IMR-90 (cell line): Measurements from ENCODE around the gene NFE2L2. TPM values are rescaled to one million over a fixed set of nuclear protein-coding genes. Genes with fewer than 3 reads are reported as not detected.

Experiments
- ATAC-seq: fragments of 200-7000 bp; cut with Tn5 transposase; 2 replicates; pipeline ENCODE4 v1.9.1; 2020; ENCODE audit warnings: low read depth, mild to moderate bottlenecking, moderate library complexity
- BruUV-seq: library from RNA; stranded (reverse); fragments of 400-500 nt; replicated peaks from 2 replicates; lab custom pipeline; 2021; lab: Mats Ljungman, UMichigan
- CTCF ChIA-PET: fragments of 300-600 bp; formaldehyde crosslinking; extraction: SDS; loops from one replicate; lab custom pipeline; 2021; ENCODE audit warnings: antibody characterized with exemption; lab: Yijun Ruan, JAX
- POLR2A ChIA-PET: fragments of 300-600 bp; sonication (Branson Sonifier 250); formaldehyde crosslinking; loops from one replicate; lab custom pipeline; 2022; ENCODE audit warnings: antibody characterized with exemption; ENCODE audit not compliant: unreplicated experiment; lab: Charles Lee
- DNase-seq: peaks from one replicate; pipeline ENCODE4 v3.0.0; 2013
- H2AFZ ChIP-seq: replicated peaks from 2 replicates; pipeline ENCODE3; 2013; ENCODE audit warnings: low read length, mild to moderate bottlenecking; ENCODE audit not compliant: poor library complexity
- H2AK5ac ChIP-seq: 2 replicates; pipeline ENCODE4 v1.6.1; 2013; ENCODE audit warnings: low read depth, low read length, inconsistent platforms
- H2AK9ac ChIP-seq: replicated peaks from 2 replicates; pipeline ENCODE3; 2013; ENCODE audit warnings: mild to moderate bottlenecking, low read depth, low read length, moderate library complexity; ENCODE audit not compliant: poor library complexity
- H2BK120ac ChIP-seq: 2 replicates; pipeline ENCODE4 v1.6.1; 2013; ENCODE audit warnings: low read depth, low read length, inconsistent platforms
- H2BK15ac ChIP-seq: 3 replicates; pipeline ENCODE4 v1.6.1; 2013; ENCODE audit warnings: low read depth, low read length, inconsistent platforms
- H2BK20ac ChIP-seq: 2 replicates; pipeline ENCODE4 v1.6.1; 2013; ENCODE audit warnings: low read depth, mild to moderate bottlenecking, inconsistent platforms, low read length, moderate library complexity
- H2BK5ac ChIP-seq: 2 replicates; pipeline ENCODE4 v1.6.1; 2013; ENCODE audit warnings: mild to moderate bottlenecking, low read depth, low read length, inconsistent platforms; ENCODE audit not compliant: poor library complexity, severe bottlenecking
- H3K14ac ChIP-seq: replicated peaks from 2 replicates; pipeline ENCODE4 v1.6.1; 2013; ENCODE audit warnings: low read depth, low read length, inconsistent platforms
- H3K18ac ChIP-seq: 2 replicates; pipeline ENCODE4 v1.6.1; 2013; ENCODE audit warnings: low read depth, low read length, control low read depth
- H3K23ac ChIP-seq: 2 replicates; pipeline ENCODE4 v1.6.1; 2013; ENCODE audit warnings: low read depth, low read length, inconsistent platforms
- H3K27ac ChIP-seq: 2 replicates; pipeline ENCODE4 v1.5.1; 2013; ENCODE audit warnings: mild to moderate bottlenecking, control low read depth, low read length; ENCODE audit not compliant: insufficient read depth
- H3K27me3 ChIP-seq: 2 replicates; pipeline ENCODE4 v1.6.1; 2013; ENCODE audit warnings: low read length; ENCODE audit not compliant: control insufficient read depth, insufficient read depth
- H3K36me3 ChIP-seq: 2 replicates; pipeline ENCODE4 v1.6.1; 2013; ENCODE audit warnings: low read length, mixed read lengths; ENCODE audit not compliant: control insufficient read depth, insufficient read depth
- H3K4ac ChIP-seq: 2 replicates; pipeline ENCODE4 v1.6.1; 2013; ENCODE audit warnings: low read depth, low read length, inconsistent platforms
- H3K4me1 ChIP-seq: 2 replicates; pipeline ENCODE4 v1.6.1; 2013; ENCODE audit warnings: low read length, mixed read lengths; ENCODE audit not compliant: control insufficient read depth, insufficient read depth
- H3K4me2 ChIP-seq: 2 replicates; pipeline ENCODE4 v1.6.1; 2013; ENCODE audit warnings: low read depth, mild to moderate bottlenecking, control low read depth, low read length, moderate library complexity
- H3K4me3 ChIP-seq: 2 replicates; pipeline ENCODE4 v1.5.1; 2013; ENCODE audit warnings: low read depth, mild to moderate bottlenecking, control low read depth, low read length, moderate library complexity; ENCODE audit not compliant: insufficient read depth
- H3K56ac ChIP-seq: 2 replicates; pipeline ENCODE4 v1.6.1; 2013; ENCODE audit warnings: low read length, inconsistent platforms; ENCODE audit not compliant: insufficient read depth; ENCODE audit errors: extremely low read depth
- H3K79me1 ChIP-seq, 2 experiments: 2 replicates each; pipeline ENCODE4 v1.6.1; 2013; ENCODE audit warnings: low read length in 2 of 2, inconsistent platforms in 1 of 2, low read depth in 1 of 2
- H3K9ac ChIP-seq: 2 replicates; pipeline ENCODE4 v1.6.1; 2013; ENCODE audit warnings: low read depth, low read length, control low read depth
- H3K9me1 ChIP-seq: 2 replicates; pipeline ENCODE4 v1.6.1; 2013; ENCODE audit warnings: low read length, inconsistent platforms; ENCODE audit not compliant: insufficient read depth
- H3K9me3 ChIP-seq: 2 replicates; pipeline ENCODE4 v1.6.1; 2013; ENCODE audit warnings: low read length; ENCODE audit not compliant: control insufficient read depth, insufficient read depth
- H4K20me1 ChIP-seq: 2 replicates; pipeline ENCODE4 v1.6.1; 2013; ENCODE audit warnings: low read length, inconsistent platforms; ENCODE audit not compliant: insufficient read depth
- H4K5ac ChIP-seq: 2 replicates; pipeline ENCODE4 v1.6.1; 2013; ENCODE audit warnings: mild to moderate bottlenecking, low read depth, low read length, control low read depth
- H4K8ac ChIP-seq, 2 experiments: 2 replicates each; pipeline ENCODE4 v1.6.1; 2013; ENCODE audit warnings: low read depth in 2 of 2, low read length in 2 of 2, control low read depth in 1 of 2, inconsistent platforms in 1 of 2
- H4K91ac ChIP-seq: 2 replicates; pipeline ENCODE4 v1.6.1; 2013; ENCODE audit warnings: low read depth, low read length, inconsistent platforms; ENCODE audit not compliant: insufficient read depth
- FOS ChIP-seq: fragments of 150-350 bp; IDR thresholded peaks from 2 replicates; pipeline ENCODE4 v1.6.1; 2016; ENCODE audit warnings: low read depth, low read length
- USF2 ChIP-seq: fragments of 150-350 bp; IDR thresholded peaks from 2 replicates; pipeline ENCODE4 v1.6.1; 2017; ENCODE audit warnings: mild to moderate bottlenecking, antibody characterized with exemption, low read length, low read depth
- WGBS, 2 experiments: methylation state at CpG; one replicate each; pipeline versions ENCODE4 v1.1.5 to v1.1.7; 2013; ENCODE audit warnings: missing lambda C conversion rate in 2 of 2; ENCODE audit not compliant: insufficient read length in 1 of 2; ENCODE audit errors: extremely low coverage in 2 of 2; 5-methylcytosine and 5-hydroxymethylcytosine counted together
- dilution Hi-C: fragments of 300-500 bp; cut with HindIII; formaldehyde crosslinking; loops from one replicate; pipeline ENCODE4 v1.14.3; 2018; ENCODE audit warnings: low sequenced_read_pairs; ENCODE audit not compliant: unreplicated experiment
- in situ Hi-C: fragments of 300-500 bp; cut with MboI; formaldehyde crosslinking; loops from 3 replicates; pipeline ENCODE4 v1.14.3; 2019; ENCODE audit warnings: low sequenced_read_pairs, inconsistent platforms, mixed read lengths
- intact Hi-C: fragments of 100-400 bp; cut with micrococcal nuclease; formaldehyde crosslinking; loops from 2 replicates; pipeline ENCODE4 v1.10.0; 2022
- polyA plus RNA-seq, 3 experiments: library from polyadenylated mRNA; depleted of rRNA; stranded (reverse); fragments of >200 nt; gene quantifications; 2 replicates each; pipeline ENCODE4 v1.2.3, GENCODE V29; 2012; ENCODE audit warnings: low replicate concordance in 1 of 3
- total RNA-seq: library from RNA; depleted of rRNA; stranded (reverse); fragments of >200 nt; gene quantifications from 2 replicates; pipeline ENCODE4 v1.2.3, GENCODE V29; 2012

The NFE2L2 gene
- total and polyA plus RNA-seq, 2 of the 4 experiments (the other 2 are of a cell fraction): 72.7 to 83.5 TPM

- H3K36me3 ChIP-seq: no peaks in the 10 kb centered on the region
- peak overlapping the region; percentile 44 for H2BK120ac ChIP-seq
- H2AFZ ChIP-seq: no peak overlapping the region
- no peak overlapping the region for H2AK5ac ChIP-seq
- TF ChIP-seq USF2 (no peak), FOS (no peak)
- no peaks in the 10 kb centered on the region for H3K27me3 ChIP-seq
- no TSS peak for BruUV-seq
- DNase-seq (no peak), ATAC-seq (no peak)
- no peak overlapping the region for H3K9ac ChIP-seq
- H2AK9ac ChIP-seq: no peak overlapping the region
- peaks cover 7% of the 10 kb centered on the region for H3K4me1 ChIP-seq
- ChIA-PET POLR2A (interaction anchor here (1.2 kb wide), 1 partner anchor 9 kb away, joined by 5 read pairs; no protein-coding TSS in a partner anchor), CTCF (interaction anchor here (1.1 kb wide), 1 partner anchor 70 kb away, joined by 3 read pairs; no protein-coding TSS in a partner anchor)
- H2BK15ac ChIP-seq: no peak overlapping the region
- no peak overlapping the region for H2BK20ac ChIP-seq
- H3K56ac ChIP-seq: no peak overlapping the region
- no peak overlapping the region for H4K91ac ChIP-seq
- H4K5ac ChIP-seq: no peak overlapping the region; the same call in 1 of the 2 replicates
- H3K14ac ChIP-seq: no peak overlapping the region
- H3K18ac ChIP-seq: peak overlapping the region; percentile 81; the same call in 1 of the 2 replicates
- dilution Hi-C loops (no loop called here), intact Hi-C loops (no loop called here), in situ Hi-C loops (no loop called here)
- no peak overlapping the region for H4K8ac ChIP-seq
- H3K4me3 ChIP-seq: no peak overlapping the region
- H3K4ac ChIP-seq: no peak overlapping the region
- no peak overlapping the region for H2BK5ac ChIP-seq
- no peaks in the 10 kb centered on the region for H3K9me3 ChIP-seq
- no peak overlapping the region for H3K23ac ChIP-seq
- H4K20me1 ChIP-seq: no peaks in the 10 kb centered on the region
- no peaks in the 10 kb centered on the region for H3K79me1 ChIP-seq
- no peak overlapping the region for H3K4me2 ChIP-seq
- H3K27ac ChIP-seq: no peak overlapping the region
- no CpG with 5 or more reads among the region's 2 CpGs for WGBS, 2 experiments
- H3K9me1 ChIP-seq: no peaks in the 10 kb centered on the region
These were observed 8.2 kb upstream of the NFE2L2 start for GRCh38 chr2:177272765-177273164.
